ENCODE results near the gene KLK15.

KLK15 gene

DNA sequence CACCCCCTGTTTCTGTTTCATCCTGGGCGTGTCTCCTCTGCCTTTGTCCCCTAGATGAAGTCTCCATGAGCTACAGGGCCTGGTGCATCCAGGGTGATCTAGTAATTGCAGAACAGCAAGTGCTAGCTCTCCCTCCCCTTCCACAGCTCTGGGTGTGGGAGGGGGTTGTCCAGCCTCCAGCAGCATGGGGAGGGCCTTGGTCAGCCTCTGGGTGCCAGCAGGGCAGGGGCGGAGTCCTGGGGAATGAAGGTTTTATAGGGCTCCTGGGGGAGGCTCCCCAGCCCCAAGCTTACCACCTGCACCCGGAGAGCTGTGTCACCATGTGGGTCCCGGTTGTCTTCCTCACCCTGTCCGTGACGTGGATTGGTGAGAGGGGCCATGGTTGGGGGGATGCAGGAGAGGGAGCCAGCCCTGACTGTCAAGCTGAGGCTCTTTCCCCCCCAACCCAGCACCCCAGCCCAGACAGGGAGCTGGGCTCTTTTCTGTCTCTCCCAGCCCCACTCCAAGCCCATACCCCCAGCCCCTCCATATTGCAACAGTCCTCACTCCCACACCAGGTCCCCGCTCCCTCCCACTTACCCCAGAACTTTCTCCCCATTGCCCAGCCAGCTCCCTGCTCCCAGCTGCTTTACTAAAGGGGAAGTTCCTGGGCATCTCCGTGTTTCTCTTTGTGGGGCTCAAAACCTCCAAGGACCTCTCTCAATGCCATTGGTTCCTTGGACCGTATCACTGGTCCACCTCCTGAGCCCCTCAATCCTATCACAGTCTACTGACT is 21.4 kb upstream of the KLK15 start, which contains the start of gene KLK3:
KLK3 (plus strand) TSS at position 280 of the 775 bp plus-strand sequence; CDS start at position 321, 41 bp downstream.
- Histone ChIP-seq H3K27me3 (ENCODE audit: control insufficient read depth in 1 of 2, insufficient read depth in 1 of 2, low read length in 2 of 2) (peaks cover 0 to 66% of the 10 kb centered on the region in 2 experiments), H2BK5ac (ENCODE audit: low read depth, low read length, poor library complexity, severe bottlenecking) (no peak within 1 kb of the TSS)
- WGBS, result 41% methylated on average over 8 of the region's 9 CpGs

DNA sequence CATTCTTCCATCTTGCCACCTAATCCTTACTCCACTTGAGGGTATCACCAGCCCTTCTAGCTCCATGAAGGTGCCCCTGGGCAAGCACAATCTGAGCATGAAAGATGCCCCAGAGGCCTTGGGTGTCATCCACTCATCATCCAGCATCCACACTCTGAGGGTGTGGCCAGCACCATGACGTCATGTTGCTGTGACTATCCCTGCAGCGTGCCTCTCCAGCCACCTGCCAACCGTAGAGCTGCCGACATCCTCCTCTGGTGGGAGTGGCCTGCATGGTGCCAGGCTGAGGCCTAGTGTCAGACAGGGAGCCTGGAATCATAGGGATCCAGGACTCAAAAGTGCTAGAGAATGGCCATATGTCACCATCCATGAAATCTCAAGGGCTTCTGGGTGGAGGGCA is 18.2 kb upstream of the KLK15 start:
- Histone ChIP-seq H3K4me3 (ENCODE audit: insufficient read depth in 1 of 2, low read depth in 1 of 2, low read length in 2 of 2) (no peak overlapping the region), H3K9me3 (ENCODE audit: control insufficient read depth, low read length) (no peaks in the 10 kb centered on the region), H2AFZ (ENCODE audit: low read depth, low read length) (no peak overlapping the region), H3K36me3 (ENCODE audit: control insufficient read depth in 1 of 2, insufficient read depth in 2 of 2, low read depth in 1 of 2, low read length in 2 of 2) (no peaks in the 10 kb centered on the region), H2BK5ac (ENCODE audit: low read depth, low read length, poor library complexity, severe bottlenecking) (no peak overlapping the region), H3K23ac (ENCODE audit: low read length in 2 of 2) (no peak overlapping the region), H2BK12ac (ENCODE audit: low read length in 2 of 2) (no peak overlapping the region), H3K4ac (ENCODE audit: low read depth in 1 of 2, low read length in 2 of 2) (no peak overlapping the region), H2AK5ac (ENCODE audit: low read length, severe bottlenecking) (no peak overlapping the region), H4K8ac (ENCODE audit: low read length) (no peak overlapping the region), H3K27ac (ENCODE audit: low read length, poor library complexity, severe bottlenecking) (no peak overlapping the region), H3K9ac (ENCODE audit: low read length) (no peak overlapping the region), H3K4me2 (ENCODE audit: low read length, poor library complexity, severe bottlenecking) (no peak overlapping the region), H2BK120ac (ENCODE audit: low read depth, low read length) (no peak overlapping the region), H3K18ac (ENCODE audit: low read depth in 1 of 2, low read length in 2 of 2) (no peak overlapping the region), H3K79me1 (replicated peaks; ENCODE audit: low read length, poor library complexity, severe bottlenecking) (no peaks in the 10 kb centered on the region), H3K27me3 (ENCODE audit: control insufficient read depth in 1 of 2, insufficient read depth in 1 of 2, low read length in 2 of 2) (peaks cover 0 to 48% of the 10 kb centered on the region in 2 experiments), H2BK15ac (ENCODE audit: low read depth, poor library complexity, severe bottlenecking) (no peak overlapping the region), H4K91ac (ENCODE audit: low read length) (no peak overlapping the region), H3K14ac (ENCODE audit: low read length in 2 of 2) (no peak overlapping the region), H3K4me1 (ENCODE audit: control insufficient read depth, insufficient read depth, low read depth, low read length) (no peaks in the 10 kb centered on the region)
- no peak for DNase-seq
- 55% methylated on average over 4 of the region's 4 CpGs for WGBS

More for the DNA sequence above, 21.4 kb upstream of the KLK15 start, which contains the start of gene KLK3:
- H3K4me3 ChIP-seq (ENCODE audit: insufficient read depth in 1 of 2, low read depth in 1 of 2, low read length in 2 of 2), result no peak within 1 kb of the TSS
- no peak within 1 kb of the TSS for H3K4ac ChIP-seq (ENCODE audit: low read depth in 1 of 2, low read length in 2 of 2)
- H3K9me3 ChIP-seq (ENCODE audit: control insufficient read depth, low read length), result no peaks in the 10 kb centered on the region
- no peaks in the 10 kb centered on the region for H3K4me1 ChIP-seq (ENCODE audit: control insufficient read depth, insufficient read depth, low read depth, low read length)
- no peaks in the 10 kb centered on the region for H3K36me3 ChIP-seq (ENCODE audit: control insufficient read depth in 1 of 2, insufficient read depth in 2 of 2, low read depth in 1 of 2, low read length in 2 of 2)
- no peak within 1 kb of the TSS for H3K4me2 ChIP-seq (ENCODE audit: low read length, poor library complexity, severe bottlenecking)
- no peak within 1 kb of the TSS for H3K14ac ChIP-seq (ENCODE audit: low read length in 2 of 2)
- no peak within 1 kb of the TSS for H3K18ac ChIP-seq (ENCODE audit: low read depth in 1 of 2, low read length in 2 of 2)
- no peak within 1 kb of the TSS for H2AFZ ChIP-seq (ENCODE audit: low read depth, low read length)
- no peak within 1 kb of the TSS for H2BK12ac ChIP-seq (ENCODE audit: low read length in 2 of 2)
- no peak within 1 kb of the TSS for H4K8ac ChIP-seq (ENCODE audit: low read length)
- no peak within 1 kb of the TSS for H2AK5ac ChIP-seq (ENCODE audit: low read length, severe bottlenecking)
- no peak within 1 kb of the TSS for H4K91ac ChIP-seq (ENCODE audit: low read length)
- H2BK120ac ChIP-seq (ENCODE audit: low read depth, low read length), result no peak within 1 kb of the TSS
- no peak within 1 kb of the TSS for H3K9ac ChIP-seq (ENCODE audit: low read length)
- H3K79me1 ChIP-seq (replicated peaks; ENCODE audit: low read length, poor library complexity, severe bottlenecking), result no peaks in the 10 kb centered on the region
- no peak within 1 kb of the TSS for H3K23ac ChIP-seq (ENCODE audit: low read length in 2 of 2)
- H2BK15ac ChIP-seq (ENCODE audit: low read depth, poor library complexity, severe bottlenecking), result no peak within 1 kb of the TSS
- H3K27ac ChIP-seq (ENCODE audit: low read length, poor library complexity, severe bottlenecking), result no peak within 1 kb of the TSS
- no peak for DNase-seq

DNA sequence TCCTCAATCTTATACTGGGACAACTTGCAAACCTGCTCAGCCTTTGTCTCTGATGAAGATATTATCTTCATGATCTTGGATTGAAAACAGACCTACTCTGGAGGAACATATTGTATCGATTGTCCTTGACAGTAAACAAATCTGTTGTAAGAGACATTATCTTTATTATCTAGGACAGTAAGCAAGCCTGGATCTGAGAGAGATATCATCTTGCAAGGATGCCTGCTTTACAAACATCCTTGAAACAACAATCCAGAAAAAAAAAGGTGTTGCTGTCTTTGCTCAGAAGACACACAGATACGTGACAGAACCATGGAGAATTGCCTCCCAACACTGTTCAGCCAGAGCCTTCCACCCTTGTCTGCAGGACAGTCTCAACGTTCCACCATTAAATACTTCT is 17.4 kb upstream of the KLK15 start:
- Histone ChIP-seq H3K4me1 (ENCODE audit: control insufficient read depth, insufficient read depth, low read depth, low read length) (no peaks in the 10 kb centered on the region), H3K79me1 (replicated peaks; ENCODE audit: low read length, poor library complexity, severe bottlenecking) (no peaks in the 10 kb centered on the region), H2BK12ac (ENCODE audit: low read length in 2 of 2) (no peak overlapping the region), H3K23ac (ENCODE audit: low read length in 2 of 2) (no peak overlapping the region), H3K9ac (ENCODE audit: low read length) (no peak overlapping the region), H3K27ac (ENCODE audit: low read length, poor library complexity, severe bottlenecking) (no peak overlapping the region), H2BK120ac (ENCODE audit: low read depth, low read length) (no peak overlapping the region), H2AFZ (ENCODE audit: low read depth, low read length) (no peak overlapping the region), H3K4me2 (ENCODE audit: low read length, poor library complexity, severe bottlenecking) (no peak overlapping the region), H3K14ac (ENCODE audit: low read length in 2 of 2) (no peak overlapping the region), H2AK5ac (ENCODE audit: low read length, severe bottlenecking) (no peak overlapping the region), H3K4ac (ENCODE audit: low read depth in 1 of 2, low read length in 2 of 2) (no peak overlapping the region), H2BK5ac (ENCODE audit: low read depth, low read length, poor library complexity, severe bottlenecking) (no peak overlapping the region), H3K4me3 (ENCODE audit: insufficient read depth in 1 of 2, low read depth in 1 of 2, low read length in 2 of 2) (no peak overlapping the region), H4K91ac (ENCODE audit: low read length) (no peak overlapping the region), H3K27me3 (ENCODE audit: control insufficient read depth in 1 of 2, insufficient read depth in 1 of 2, low read length in 2 of 2) (peaks cover 0 to 43% of the 10 kb centered on the region in 2 experiments), H3K18ac (ENCODE audit: low read depth in 1 of 2, low read length in 2 of 2) (no peak overlapping the region), H4K8ac (ENCODE audit: low read length) (no peak overlapping the region), H2BK15ac (ENCODE audit: low read depth, poor library complexity, severe bottlenecking) (no peak overlapping the region), H3K9me3 (ENCODE audit: control insufficient read depth, low read length) (no peaks in the 10 kb centered on the region), H3K36me3 (ENCODE audit: control insufficient read depth in 1 of 2, insufficient read depth in 2 of 2, low read depth in 1 of 2, low read length in 2 of 2) (no peaks in the 10 kb centered on the region)
- no peak for DNase-seq
- 36% methylated on average over 2 of the region's 3 CpGs for WGBS

DNA sequence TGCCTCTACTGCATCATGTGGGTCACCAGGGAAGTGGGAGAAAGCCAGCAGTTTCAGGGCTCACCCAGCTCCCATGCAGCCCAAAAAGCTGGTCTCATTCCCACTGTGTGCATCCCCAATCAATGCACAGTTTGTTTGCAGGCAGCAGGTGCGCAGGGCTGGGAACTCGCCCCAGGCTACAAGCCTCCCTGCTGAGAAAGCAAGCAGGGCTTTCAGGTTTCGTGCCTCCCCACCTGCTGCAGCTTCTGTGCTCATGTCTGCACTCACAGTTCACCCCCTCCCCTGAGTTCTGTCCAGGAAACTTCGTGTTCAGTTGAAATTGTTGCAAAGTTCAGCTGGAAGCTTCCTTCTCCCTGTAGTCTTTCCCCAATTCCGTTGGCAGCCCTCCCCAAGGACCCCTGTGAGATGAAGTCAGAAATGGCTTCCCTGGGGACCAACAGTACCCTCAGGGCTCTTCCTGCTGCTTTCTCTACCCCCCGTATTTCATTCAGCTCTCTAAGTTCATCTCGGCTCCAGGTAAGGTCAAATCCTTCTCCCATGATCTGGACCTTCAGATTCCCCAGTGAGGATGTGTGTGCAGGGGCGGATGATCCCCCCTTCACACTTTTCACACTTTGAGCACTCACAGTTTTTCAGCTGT is 11.0 kb upstream of the KLK15 start:
- Histone ChIP-seq H3K36me3 (ENCODE audit: control insufficient read depth in 1 of 2, insufficient read depth in 2 of 2, low read depth in 1 of 2, low read length in 2 of 2) (no peaks in the 10 kb centered on the region), H3K23ac (ENCODE audit: low read length in 2 of 2) (no peak overlapping the region), H4K8ac (ENCODE audit: low read length) (no peak overlapping the region), H3K9me3 (ENCODE audit: control insufficient read depth, low read length) (no peaks in the 10 kb centered on the region), H2AFZ (ENCODE audit: low read depth, low read length) (no peak overlapping the region), H2BK12ac (ENCODE audit: low read length in 2 of 2) (no peak overlapping the region), H3K4me3 (ENCODE audit: insufficient read depth in 1 of 2, low read depth in 1 of 2, low read length in 2 of 2) (no peak overlapping the region), H3K4ac (ENCODE audit: low read depth in 1 of 2, low read length in 2 of 2) (no peak overlapping the region), H3K9ac (ENCODE audit: low read length) (no peak overlapping the region), H2BK5ac (ENCODE audit: low read depth, low read length, poor library complexity, severe bottlenecking) (no peak overlapping the region), H3K14ac (ENCODE audit: low read length in 2 of 2) (no peak overlapping the region), H2AK5ac (ENCODE audit: low read length, severe bottlenecking) (no peak overlapping the region), H4K91ac (ENCODE audit: low read length) (no peak overlapping the region), H3K18ac (ENCODE audit: low read depth in 1 of 2, low read length in 2 of 2) (no peak overlapping the region), H2BK15ac (ENCODE audit: low read depth, poor library complexity, severe bottlenecking) (no peak overlapping the region), H3K4me1 (ENCODE audit: control insufficient read depth, insufficient read depth, low read depth, low read length) (no peaks in the 10 kb centered on the region), H2BK120ac (ENCODE audit: low read depth, low read length) (no peak overlapping the region), H3K27me3 (ENCODE audit: control insufficient read depth in 1 of 2, insufficient read depth in 1 of 2, low read length in 2 of 2) (peaks cover 0 to 7% of the 10 kb centered on the region in 2 experiments), H3K27ac (ENCODE audit: low read length, poor library complexity, severe bottlenecking) (no peak overlapping the region), H3K4me2 (ENCODE audit: low read length, poor library complexity, severe bottlenecking) (no peak overlapping the region), H3K79me1 (replicated peaks; ENCODE audit: low read length, poor library complexity, severe bottlenecking) (no peaks in the 10 kb centered on the region)
- DNase-seq, result no peak
- WGBS, result 61% methylated on average over 8 of the region's 8 CpGs

All from mesenchymal stem cell (in vitro differentiated cells and primary cell).